Cardiac muscle cell (in vitro differentiated cells and primary cell): ENCODE data around the gene PRKACB. TPM values are rescaled to one million over a fixed set of nuclear protein-coding genes. Genes with fewer than 3 reads are reported as not detected.
A peak's percentile ranks its signal among the peaks of the same experiment; 100 is the strongest.

Source experiments
- DNase-seq, 2 donors: peaks; one replicate each; pipeline versions ENCODE4 v3.0.0 to v3.0.0-alpha.2; 2010 to 2017; ENCODE audit warnings: low read depth in 1 of 2, low spot score in 1 of 2
- H3K27ac ChIP-seq: fragments of 200-600 bp; sonication (generic); 2 replicates; pipeline ENCODE4 v1.5.1; 2016
- H3K27me3 ChIP-seq: fragments of 200-600 bp; sonication (generic); 2 replicates; pipeline ENCODE4 v1.6.0; 2016; ENCODE audit warnings: control low read depth
- H3K36me3 ChIP-seq: fragments of 200-600 bp; sonication (generic); 2 replicates; pipeline ENCODE4 v1.5.1; 2016; ENCODE audit warnings: control low read depth
- H3K4me1 ChIP-seq: fragments of 200-600 bp; sonication (generic); 2 replicates; pipeline ENCODE4 v1.8.1; 2017; ENCODE audit warnings: low read depth, mild to moderate bottlenecking, mixed run types
- H3K4me3 ChIP-seq: fragments of 200-600 bp; sonication (generic); 2 replicates; pipeline ENCODE4 v1.5.1; 2016; ENCODE audit warnings: mild to moderate bottlenecking
- H3K9me3 ChIP-seq: fragments of 200-600 bp; sonication (generic); 2 replicates; pipeline ENCODE4 v1.5.1; 2017; ENCODE audit warnings: low read depth, mild to moderate bottlenecking, control low read depth
- CTCF ChIP-seq: IDR thresholded peaks from 2 replicates; pipeline ENCODE4 v1.5.1; 2012; ENCODE audit warnings: low read depth, mild to moderate bottlenecking, low read length
- polyA plus RNA-seq: library from polyadenylated mRNA; unstranded; fragments of >200 nt; fragmentation: Nextera tagmentation; extraction: Ambion mirVana; gene quantifications from 2 replicates; pipeline ENCODE4 v1.2.1, GENCODE V29; 2016
- total RNA-seq: library from RNA; depleted of rRNA; stranded (reverse); fragments of >200 nt; gene quantifications from 2 replicates; pipeline ENCODE4 v1.2.3, GENCODE V29; 2016

Gene PRKACB
- total and polyA plus RNA-seq, 2 experiments from 2014 or later, result 21.2 to 27.1 TPM

GRCh38 chr1:84156210-84156621, 12.1 kb downstream of the PRKACB start:
- H3K27me3 ChIP-seq, result no peaks in the 10 kb centered on the region
- no peak for TF ChIP-seq CTCF
- no peaks in the 10 kb centered on the region for H3K4me1 ChIP-seq
- H3K4me3 ChIP-seq, result no peak overlapping the region
- peak in 1 of 2 donors; percentile 71 for DNase-seq
- no peaks in the 10 kb centered on the region for H3K36me3 ChIP-seq
- no peaks in the 10 kb centered on the region for H3K9me3 ChIP-seq
- no peak overlapping the region for H3K27ac ChIP-seq

GRCh38 chr1:84159533-84160240, 15.6 kb downstream of the PRKACB start:
- H3K27ac ChIP-seq, result no peak overlapping the region
- H3K9me3 ChIP-seq, result no peaks in the 10 kb centered on the region
- H3K4me3 ChIP-seq, result no peak overlapping the region
- H3K36me3 ChIP-seq, result no peaks in the 10 kb centered on the region
- H3K4me1 ChIP-seq, result no peaks in the 10 kb centered on the region
- H3K27me3 ChIP-seq, result no peaks in the 10 kb centered on the region
- no peak for DNase-seq
- no peak for TF ChIP-seq CTCF

GRCh38 chr1:84162295-84162694, 18.2 kb downstream of the PRKACB start:
- H3K27ac ChIP-seq, result no peak overlapping the region
- no peaks in the 10 kb centered on the region for H3K36me3 ChIP-seq
- H3K4me1 ChIP-seq, result peaks cover 11% of the 10 kb centered on the region
- H3K4me3 ChIP-seq, result no peak overlapping the region
- H3K9me3 ChIP-seq, result no peaks in the 10 kb centered on the region
- no peaks in the 10 kb centered on the region for H3K27me3 ChIP-seq
- no peak for TF ChIP-seq CTCF
- no peak for DNase-seq

GRCh38 chr1:84163123-84163931, 19.3 kb downstream of the PRKACB start:
- Histone ChIP-seq H3K27me3 (no peaks in the 10 kb centered on the region), H3K27ac (peak overlapping the region; percentile 29), H3K4me1 (peaks cover 11% of the 10 kb centered on the region), H3K36me3 (no peaks in the 10 kb centered on the region), H3K4me3 (no peak overlapping the region), H3K9me3 (no peaks in the 10 kb centered on the region)
- no peak for TF ChIP-seq CTCF
- peak in 1 of 2 donors; percentile 21 for DNase-seq

- TF ChIP-seq CTCF, result no peak
- Histone ChIP-seq H3K27me3 (no peaks in the 10 kb centered on the region), H3K36me3 (no peaks in the 10 kb centered on the region), H3K9me3 (no peaks in the 10 kb centered on the region), H3K4me1 (peaks cover 11% of the 10 kb centered on the region), H3K27ac (no peak overlapping the region), H3K4me3 (no peak overlapping the region)
- DNase-seq, result peak in 1 of 2 donors; percentile 58
These were observed 20.1 kb downstream of the PRKACB start for GRCh38 chr1:84164161-84164560.
